ENCODE results near the gene AIFM3. TPM values are rescaled to one million over a fixed set of nuclear protein-coding genes. Genes with fewer than 3 reads are reported as not detected.

Gene AIFM3
- total and polyA plus RNA-seq, 2 of the 13 experiments (the other 11 are each of a cell fraction or from before 2014, with no cell fraction given): 9.0 to 15.3 TPM

- TF ChIP-seq, protein P1, sequence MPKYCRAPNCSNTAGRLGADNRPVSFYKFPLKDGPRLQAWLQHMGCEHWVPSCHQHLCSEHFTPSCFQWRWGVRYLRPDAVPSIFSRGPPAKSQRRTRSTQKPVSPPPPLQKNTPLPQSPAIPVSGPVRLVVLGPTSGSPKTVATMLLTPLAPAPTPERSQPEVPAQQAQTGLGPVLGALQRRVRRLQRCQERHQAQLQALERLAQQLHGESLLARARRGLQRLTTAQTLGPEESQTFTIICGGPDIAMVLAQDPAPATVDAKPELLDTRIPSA (CRISPR knock-in tag; IDR thresholded peaks at IDR 0.05; ENCODE audit: borderline replicate concordance): no peak
- TF ChIP-seq ZBTB40 (IDR thresholded peaks at IDR 0.05) (no peak), ZBTB40 (CRISPR knock-in tag; IDR thresholded peaks at IDR 0.05) (no peak), ZNF775 (CRISPR knock-in tag; IDR thresholded peaks at IDR 0.05; ENCODE audit: borderline replicate concordance) (no peak), ZIK1 (CRISPR knock-in tag; IDR thresholded peaks at IDR 0.05; ENCODE audit: borderline replicate concordance, low read depth) (no peak), TERF1 (CRISPR knock-in tag; IDR thresholded peaks at IDR 0.05) (no peak), ZNF614 (CRISPR knock-in tag; IDR thresholded peaks at IDR 0.05; ENCODE audit: borderline replicate concordance) (no peak), MAF1 (CRISPR knock-in tag; IDR thresholded peaks at IDR 0.05; ENCODE audit: borderline replicate concordance) (0 out of 2 replicates have a peak, but pooled peaks have one; percentile 18), ZFY (CRISPR knock-in tag; IDR thresholded peaks at IDR 0.05) (no peak), ZSCAN22 (CRISPR knock-in tag; IDR thresholded peaks at IDR 0.05) (no peak), KLF16 (CRISPR knock-in tag; IDR thresholded peaks at IDR 0.05) (0 out of 4 replicates have a peak, but pooled peaks of 1 of the 2 experiments have one; percentile 9), ZKSCAN8 (CRISPR knock-in tag; IDR thresholded peaks at IDR 0.05; ENCODE audit: borderline replicate concordance) (no peak), ZNF737 (CRISPR knock-in tag; IDR thresholded peaks at IDR 0.05; ENCODE audit: borderline replicate concordance) (0 out of 2 replicates have a peak, but pooled peaks have one; percentile 19), ZFP36L2 (CRISPR knock-in tag; IDR thresholded peaks at IDR 0.05) (no peak), ZNF460 (CRISPR knock-in tag; IDR thresholded peaks at IDR 0.05; ENCODE audit: borderline replicate concordance) (no peak)
- TF ChIP-seq, protein P2, sequence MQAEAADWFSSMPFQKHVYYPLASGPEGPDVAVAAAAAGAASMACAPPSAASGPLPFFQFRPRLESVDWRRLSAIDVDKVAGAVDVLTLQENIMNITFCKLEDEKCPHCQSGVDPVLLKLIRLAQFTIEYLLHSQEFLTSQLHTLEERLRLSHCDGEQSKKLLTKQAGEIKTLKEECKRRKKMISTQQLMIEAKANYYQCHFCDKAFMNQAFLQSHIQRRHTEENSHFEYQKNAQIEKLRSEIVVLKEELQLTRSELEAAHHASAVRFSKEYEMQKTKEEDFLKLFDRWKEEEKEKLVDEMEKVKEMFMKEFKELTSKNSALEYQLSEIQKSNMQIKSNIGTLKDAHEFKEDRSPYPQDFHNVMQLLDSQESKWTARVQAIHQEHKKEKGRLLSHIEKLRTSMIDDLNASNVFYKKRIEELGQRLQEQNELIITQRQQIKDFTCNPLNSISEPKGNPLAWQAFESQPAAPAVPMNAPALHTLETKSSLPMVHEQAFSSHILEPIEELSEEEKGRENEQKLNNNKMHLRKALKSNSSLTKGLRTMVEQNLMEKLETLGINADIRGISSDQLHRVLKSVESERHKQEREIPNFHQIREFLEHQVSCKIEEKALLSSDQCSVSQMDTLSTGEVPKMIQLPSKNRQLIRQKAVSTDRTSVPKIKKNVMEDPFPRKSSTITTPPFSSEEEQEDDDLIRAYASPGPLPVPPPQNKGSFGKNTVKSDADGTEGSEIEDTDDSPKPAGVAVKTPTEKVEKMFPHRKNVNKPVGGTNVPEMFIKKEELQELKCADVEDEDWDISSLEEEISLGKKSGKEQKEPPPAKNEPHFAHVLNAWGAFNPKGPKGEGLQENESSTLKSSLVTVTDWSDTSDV (CRISPR knock-in tag; IDR thresholded peaks at IDR 0.05): no peak
These were observed 34.0 kb downstream of the AIFM3 start (continued) for GRCh38 chr22:21000987-21001600.
